ENCODE results near the gene GALNT2. TPM values are rescaled to one million over a fixed set of nuclear protein-coding genes. Genes with fewer than 3 reads are reported as not detected.

The GALNT2 gene
- total RNA-seq, 2 donors from 2014 or later, result 29.9 to 39.5 TPM

DNA sequence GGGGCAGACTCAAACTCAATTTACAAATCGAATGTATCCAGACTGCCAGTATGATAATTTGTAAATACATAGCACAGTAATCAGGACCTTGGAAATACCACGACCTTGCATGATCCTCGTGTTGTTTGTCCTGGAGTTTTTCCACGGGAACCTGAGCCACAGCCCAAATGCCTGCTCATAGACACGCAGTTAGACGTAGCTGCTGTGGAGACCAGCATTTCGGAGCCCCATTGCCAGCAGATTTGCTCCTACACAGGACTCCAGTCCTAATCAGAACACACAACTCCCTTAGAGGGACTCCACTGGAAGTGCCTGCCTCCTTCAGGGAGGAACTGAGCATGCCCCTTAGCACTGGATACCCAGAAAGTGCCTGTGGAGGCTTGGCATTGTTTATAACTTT, 163.2 kb downstream of the GALNT2 start:
- H3K4me1 ChIP-seq, result peaks cover 0 to 22% of the 10 kb centered on the region in 2 donors
- no peaks in the 10 kb centered on the region for H3K36me3 ChIP-seq
- no peaks in the 10 kb centered on the region for H3K9me3 ChIP-seq
- DNase-seq (ENCODE audit: low spot score), result peak; percentile 59
- no peak overlapping the region for H3K4me3 ChIP-seq
- TF ChIP-seq CTCF (IDR thresholded peaks at IDR 0.05), result no peak
- no peaks in the 10 kb centered on the region for H3K27me3 ChIP-seq
- no peak overlapping the region for H3K27ac ChIP-seq

- H3K27ac ChIP-seq, result peak overlapping the region in 1 of 2 donors; percentile 26
- H3K27me3 ChIP-seq, result no peaks in the 10 kb centered on the region
- H3K4me1 ChIP-seq, result peaks cover 0 to 22% of the 10 kb centered on the region in 2 donors
- H3K36me3 ChIP-seq, result no peaks in the 10 kb centered on the region
- peak; percentile 46 for DNase-seq (ENCODE audit: low spot score)
- TF ChIP-seq CTCF (IDR thresholded peaks at IDR 0.05), result no peak
- H3K4me3 ChIP-seq, result no peak overlapping the region
- no peaks in the 10 kb centered on the region for H3K9me3 ChIP-seq
Observed at GRCh38 chr1:230230948-230231773, 164.1 kb downstream of the GALNT2 start.

- no peak for TF ChIP-seq CTCF (IDR thresholded peaks at IDR 0.05)
- no peaks in the 10 kb centered on the region for H3K9me3 ChIP-seq
- H3K4me3 ChIP-seq, result peak overlapping the region in 1 of 2 donors; percentile 12
- no peaks in the 10 kb centered on the region for H3K36me3 ChIP-seq
- no peaks in the 10 kb centered on the region for H3K27me3 ChIP-seq
- H3K27ac ChIP-seq, result peak overlapping the region; percentile 13 to 26
- DNase-seq (ENCODE audit: low spot score), result peak; percentile 89
- H3K4me1 ChIP-seq, result peaks cover 0 to 22% of the 10 kb centered on the region in 2 donors
Observed at GRCh38 chr1:230231774-230232145, 164.7 kb downstream of the GALNT2 start.

DNA sequence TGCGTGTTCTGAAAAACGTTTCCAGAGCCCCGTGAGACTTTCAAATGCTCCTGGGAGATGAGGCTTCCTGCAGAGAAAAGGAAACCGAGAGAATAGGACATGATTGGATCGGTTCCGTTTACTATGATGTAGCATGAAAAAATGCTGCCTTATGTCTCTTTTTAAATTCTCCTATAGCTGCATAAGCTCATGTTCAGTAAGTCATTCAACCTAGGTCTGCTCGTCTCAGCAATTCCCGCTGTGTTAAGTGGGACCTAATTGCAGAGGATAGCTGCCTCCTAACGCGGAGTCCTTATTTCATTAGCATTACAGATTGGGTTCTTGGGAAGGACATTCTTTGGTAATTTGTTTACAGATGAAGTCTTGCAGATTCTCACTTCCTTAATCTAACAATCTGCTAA, 165.3 kb downstream of the GALNT2 start:
- Histone ChIP-seq H3K9me3 (no peaks in the 10 kb centered on the region), H3K4me3 (peak overlapping the region in 1 of 2 donors; percentile 12), H3K36me3 (no peaks in the 10 kb centered on the region), H3K27ac (no peak overlapping the region), H3K4me1 (peaks cover 0 to 25% of the 10 kb centered on the region in 2 donors), H3K27me3 (no peaks in the 10 kb centered on the region)
- peak; percentile 40 for DNase-seq (ENCODE audit: low spot score)
- no peak for TF ChIP-seq CTCF (IDR thresholded peaks at IDR 0.05)

- Histone ChIP-seq H3K4me1 (peaks cover 0 to 25% of the 10 kb centered on the region in 2 donors), H3K27ac (no peak overlapping the region), H3K4me3 (no peak overlapping the region), H3K27me3 (no peaks in the 10 kb centered on the region), H3K36me3 (no peaks in the 10 kb centered on the region), H3K9me3 (no peaks in the 10 kb centered on the region)
- no peak for TF ChIP-seq CTCF (IDR thresholded peaks at IDR 0.05)
- no peak for DNase-seq (ENCODE audit: low spot score)
Observed at GRCh38 chr1:230233786-230234185, 166.7 kb downstream of the GALNT2 start.
